GM12891 (cell line): ENCODE results near the gene KIF21B.
"Not testable (repeated sequence)": the region's sequence is repeated elsewhere in the genome, so short reads cannot be mapped to it uniquely, and the experiment has no call there.

ENCODE experiments used
- POLR2A ChIP-seq: IDR thresholded peaks from 2 replicates; pipeline ENCODE4 v1.6.1; 2011; ENCODE audit warnings: low read depth, low read length, control low read depth
- POLR2AphosphoS5 ChIP-seq: IDR thresholded peaks from 2 replicates; pipeline ENCODE4 v1.6.1; 2011; ENCODE audit warnings: low read depth, low read length, control low read depth
- SPI1 ChIP-seq: IDR thresholded peaks from 2 replicates; pipeline ENCODE4 v1.6.1; 2011; ENCODE audit warnings: low read depth, low read length, control low read depth
- TAF1 ChIP-seq: IDR thresholded peaks from 2 replicates; pipeline ENCODE4 v1.6.1; 2011; ENCODE audit warnings: low read depth, low read length, control low read depth

GRCh38 chr1:200962151-200962550 is 61.4 kb downstream of the KIF21B start:
- TF ChIP-seq POLR2A, SPI1, TAF1, POLR2AphosphoS5: not testable (repeated sequence)
